ENCODE data around the gene CLASP1. TPM values are rescaled to one million over a fixed set of nuclear protein-coding genes. Genes with fewer than 3 reads are reported as not detected.

CLASP1 gene
- total RNA-seq, 1 donor from 2014 or later, result 163 TPM

DNA sequence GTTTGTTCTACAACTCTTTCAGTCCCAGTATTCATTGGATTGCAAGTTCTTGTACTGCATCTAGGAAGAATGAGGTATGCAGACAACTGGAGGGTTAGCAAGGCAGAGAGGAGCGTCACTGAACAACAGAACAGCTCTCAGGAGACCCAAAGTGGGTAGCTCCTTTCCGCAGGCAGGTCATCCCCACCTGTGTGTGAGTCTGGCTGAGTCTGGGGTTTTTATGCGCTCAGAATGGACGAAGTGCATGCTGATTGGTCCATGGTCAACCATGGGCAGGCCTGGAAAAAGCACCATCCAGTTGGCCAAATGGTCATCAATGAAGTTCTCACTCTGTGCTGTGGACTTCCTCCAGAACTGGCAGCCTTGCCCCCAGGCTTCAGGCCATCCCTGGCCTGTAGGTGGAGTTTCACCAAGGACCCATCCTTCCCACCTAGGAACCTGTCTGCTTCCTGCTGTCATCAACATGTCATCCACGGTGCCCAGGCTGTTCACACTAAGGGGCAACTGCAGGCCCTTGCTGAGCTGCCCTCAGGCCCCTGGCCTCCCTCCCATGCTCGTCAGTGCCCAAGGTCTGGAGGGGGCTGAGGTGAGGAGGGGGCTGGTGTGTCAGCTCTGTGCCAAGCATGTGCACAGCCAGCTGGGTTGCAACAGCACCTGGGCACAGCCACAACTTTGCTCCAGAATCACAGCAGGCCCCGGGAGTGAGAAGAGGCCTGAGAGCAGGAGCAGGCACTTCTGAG is 353.2 kb downstream of the CLASP1 start:
- DNase-seq, result no peak
- Mint-ChIP-seq H3K4me1 (ENCODE audit: low read depth, unreplicated experiment) (no peaks in the 10 kb centered on the region), H3K4me3 (ENCODE audit: unreplicated experiment) (no peak overlapping the region), H3K27ac (ENCODE audit: unreplicated experiment) (no peak overlapping the region), H3K36me3 (ENCODE audit: unreplicated experiment) (no peaks in the 10 kb centered on the region), H3K27me3 (ENCODE audit: unreplicated experiment) (no peaks in the 10 kb centered on the region), H3K9me3 (ENCODE audit: unreplicated experiment) (no peaks in the 10 kb centered on the region)
- TF ChIP-seq, protein P1, sequence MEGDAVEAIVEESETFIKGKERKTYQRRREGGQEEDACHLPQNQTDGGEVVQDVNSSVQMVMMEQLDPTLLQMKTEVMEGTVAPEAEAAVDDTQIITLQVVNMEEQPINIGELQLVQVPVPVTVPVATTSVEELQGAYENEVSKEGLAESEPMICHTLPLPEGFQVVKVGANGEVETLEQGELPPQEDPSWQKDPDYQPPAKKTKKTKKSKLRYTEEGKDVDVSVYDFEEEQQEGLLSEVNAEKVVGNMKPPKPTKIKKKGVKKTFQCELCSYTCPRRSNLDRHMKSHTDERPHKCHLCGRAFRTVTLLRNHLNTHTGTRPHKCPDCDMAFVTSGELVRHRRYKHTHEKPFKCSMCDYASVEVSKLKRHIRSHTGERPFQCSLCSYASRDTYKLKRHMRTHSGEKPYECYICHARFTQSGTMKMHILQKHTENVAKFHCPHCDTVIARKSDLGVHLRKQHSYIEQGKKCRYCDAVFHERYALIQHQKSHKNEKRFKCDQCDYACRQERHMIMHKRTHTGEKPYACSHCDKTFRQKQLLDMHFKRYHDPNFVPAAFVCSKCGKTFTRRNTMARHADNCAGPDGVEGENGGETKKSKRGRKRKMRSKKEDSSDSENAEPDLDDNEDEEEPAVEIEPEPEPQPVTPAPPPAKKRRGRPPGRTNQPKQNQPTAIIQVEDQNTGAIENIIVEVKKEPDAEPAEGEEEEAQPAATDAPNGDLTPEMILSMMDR (IDR thresholded peaks at IDR 0.05; ENCODE audit: partially characterized antibody, unreplicated experiment), result no peak

DNA sequence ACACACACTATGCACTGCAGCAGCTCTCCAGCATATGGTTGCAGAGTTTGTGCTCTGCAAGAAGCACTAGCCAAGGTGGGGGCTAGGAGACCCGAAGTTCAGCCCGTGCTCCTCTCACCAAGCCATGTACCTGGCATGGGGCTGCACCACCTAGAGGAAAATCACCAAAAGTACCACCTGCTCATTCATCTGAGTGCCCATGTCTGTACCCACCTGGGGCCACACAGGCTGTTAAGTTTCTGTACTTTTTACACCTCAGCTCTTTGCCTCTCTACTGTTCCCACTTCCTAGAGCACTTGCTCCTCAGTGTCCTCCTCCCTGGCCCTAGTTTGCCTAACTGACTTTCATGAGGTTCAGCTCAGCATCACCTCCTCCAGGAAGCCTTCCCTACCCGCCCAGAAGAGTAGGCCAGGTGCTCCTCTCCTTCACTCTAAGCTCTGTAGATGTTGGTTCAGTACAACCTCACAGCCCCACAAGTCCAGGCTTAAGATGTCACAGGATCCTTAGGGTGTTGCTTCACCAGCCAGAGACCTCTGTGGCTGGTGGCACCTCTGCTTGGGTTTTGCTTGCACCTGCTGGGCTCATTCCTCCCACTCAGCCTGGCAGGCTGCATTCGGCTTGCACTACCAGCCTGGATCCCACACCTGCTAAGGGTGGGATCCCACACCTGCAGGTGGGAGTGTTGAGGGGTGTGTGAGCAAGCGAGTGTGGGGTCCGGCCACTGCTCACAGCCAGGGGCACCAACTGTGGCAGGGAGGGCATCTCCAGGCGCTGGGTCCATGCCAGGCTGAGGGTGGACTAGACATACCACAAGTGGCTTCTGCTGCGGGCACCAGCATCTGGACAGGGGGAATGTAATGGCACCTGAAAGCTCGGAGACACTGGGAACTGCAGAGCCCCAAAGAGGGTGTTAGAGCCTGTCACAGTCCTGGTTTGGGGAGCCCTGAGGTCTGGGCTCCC is 354.1 kb downstream of the CLASP1 start:
- no peaks in the 10 kb centered on the region for H3K27me3 Mint-ChIP-seq (ENCODE audit: unreplicated experiment)
- H3K36me3 Mint-ChIP-seq (ENCODE audit: unreplicated experiment), result no peaks in the 10 kb centered on the region
- H3K9me3 Mint-ChIP-seq (ENCODE audit: unreplicated experiment), result no peaks in the 10 kb centered on the region
- TF ChIP-seq, protein P1 (IDR thresholded peaks at IDR 0.05; ENCODE audit: partially characterized antibody, unreplicated experiment), result no peak
- H3K4me1 Mint-ChIP-seq (ENCODE audit: low read depth, unreplicated experiment), result no peaks in the 10 kb centered on the region
- no peak for DNase-seq
- no peak overlapping the region for H3K27ac Mint-ChIP-seq (ENCODE audit: unreplicated experiment)
- no peak overlapping the region for H3K4me3 Mint-ChIP-seq (ENCODE audit: unreplicated experiment)

DNA sequence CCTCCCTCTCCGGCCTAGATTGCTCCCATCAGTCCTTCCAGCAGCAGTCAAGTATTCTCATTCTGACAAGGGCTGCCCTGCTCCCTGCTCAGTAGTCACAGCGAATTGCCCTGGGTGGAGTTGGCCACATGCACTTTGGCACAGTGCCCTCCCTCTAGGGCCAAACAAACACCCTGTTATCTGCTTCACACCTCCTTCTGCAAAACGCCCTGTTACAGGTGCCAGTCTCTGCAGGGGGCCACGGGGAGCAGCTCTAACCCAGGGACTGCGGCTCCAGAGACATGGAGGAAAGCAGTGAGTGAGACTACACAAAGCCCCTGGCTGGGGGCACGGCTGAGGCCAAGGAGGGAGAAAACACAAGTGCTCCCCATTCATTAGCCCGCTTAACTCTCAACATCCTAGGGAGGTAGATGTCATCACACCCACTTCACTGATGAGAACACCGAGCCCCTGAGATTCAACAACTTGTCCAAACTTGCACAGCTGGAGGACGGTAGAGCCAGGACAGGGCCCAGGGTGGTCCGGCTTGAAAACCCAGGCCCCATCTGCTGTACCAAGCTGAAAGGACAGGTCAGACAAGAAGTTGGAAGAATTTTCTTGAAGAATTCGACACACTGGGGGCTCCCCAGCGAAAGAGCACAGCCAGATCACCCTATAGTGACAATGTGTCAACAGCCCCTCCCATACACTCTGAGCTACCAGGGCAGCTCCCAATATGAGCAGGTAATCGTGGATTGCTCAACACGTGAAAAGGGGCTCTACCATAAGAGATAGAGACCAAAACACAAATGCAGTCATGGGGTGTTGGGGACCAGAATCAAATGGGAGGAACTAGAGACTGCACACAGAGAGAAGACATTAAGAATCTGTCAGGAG is 355.6 kb downstream of the CLASP1 start:
- H3K27me3 Mint-ChIP-seq (ENCODE audit: unreplicated experiment), result no peaks in the 10 kb centered on the region
- H3K9me3 Mint-ChIP-seq (ENCODE audit: unreplicated experiment), result no peaks in the 10 kb centered on the region
- DNase-seq, result no peak
- TF ChIP-seq, protein P1 (IDR thresholded peaks at IDR 0.05; ENCODE audit: partially characterized antibody, unreplicated experiment), result no peak
- H3K36me3 Mint-ChIP-seq (ENCODE audit: unreplicated experiment), result no peaks in the 10 kb centered on the region
- peaks cover 2% of the 10 kb centered on the region for H3K4me1 Mint-ChIP-seq (ENCODE audit: low read depth, unreplicated experiment)
- no peak overlapping the region for H3K27ac Mint-ChIP-seq (ENCODE audit: unreplicated experiment)
- H3K4me3 Mint-ChIP-seq (ENCODE audit: unreplicated experiment), result no peak overlapping the region

DNA sequence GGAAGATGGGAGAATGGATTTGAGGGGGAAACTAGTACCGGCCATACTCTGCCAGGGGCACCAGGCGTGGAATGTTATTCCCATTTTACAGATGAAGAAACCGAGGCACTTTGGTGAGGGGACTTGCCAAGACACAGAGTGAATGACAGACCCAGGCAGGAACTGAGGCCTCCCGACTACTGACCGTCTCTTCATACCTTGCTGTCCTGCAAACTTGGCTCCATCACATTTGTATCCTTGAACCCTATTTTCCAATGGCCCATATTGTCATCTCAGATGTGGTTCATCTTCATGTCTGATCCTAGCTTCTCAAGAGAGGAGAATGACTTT is 358.0 kb downstream of the CLASP1 start:
- Mint-ChIP-seq H3K27ac (ENCODE audit: unreplicated experiment) (no peak overlapping the region), H3K4me3 (ENCODE audit: unreplicated experiment) (no peak overlapping the region), H3K36me3 (ENCODE audit: unreplicated experiment) (no peaks in the 10 kb centered on the region), H3K4me1 (ENCODE audit: low read depth, unreplicated experiment) (peaks cover 10% of the 10 kb centered on the region), H3K9me3 (ENCODE audit: unreplicated experiment) (no peaks in the 10 kb centered on the region), H3K27me3 (ENCODE audit: unreplicated experiment) (no peaks in the 10 kb centered on the region)
- TF ChIP-seq, protein P1 (IDR thresholded peaks at IDR 0.05; ENCODE audit: partially characterized antibody, unreplicated experiment), result no peak
- no peak for DNase-seq

Measured in glutamatergic neuron (in vitro differentiated cells).